ENCODE results near the gene CFAP210.

DNA sequence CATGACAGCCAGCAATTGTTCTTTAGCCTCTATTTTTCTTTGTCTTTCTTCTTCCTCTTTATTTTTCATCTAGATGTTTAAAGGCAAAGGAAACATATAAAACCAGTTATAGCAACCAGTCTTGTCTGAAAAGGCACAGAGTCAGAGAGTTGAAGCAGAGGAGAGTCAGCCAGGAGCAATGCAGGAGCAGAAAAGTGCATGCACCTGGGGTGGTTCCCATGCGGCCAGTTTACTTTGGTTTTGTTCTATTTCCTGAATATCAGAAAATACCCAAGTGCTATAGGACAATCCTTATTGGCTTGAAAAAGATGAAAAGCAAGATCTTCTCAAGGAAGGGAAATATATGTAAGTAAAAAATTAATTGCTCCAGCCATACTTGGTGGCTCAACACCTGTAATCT lies 44.9 kb downstream of the CFAP210 start:
- TF ChIP-seq POLR2A (IDR thresholded peaks at IDR 0.05; ENCODE audit: low read depth), result no peak
- TF ChIP-seq, protein P1, sequence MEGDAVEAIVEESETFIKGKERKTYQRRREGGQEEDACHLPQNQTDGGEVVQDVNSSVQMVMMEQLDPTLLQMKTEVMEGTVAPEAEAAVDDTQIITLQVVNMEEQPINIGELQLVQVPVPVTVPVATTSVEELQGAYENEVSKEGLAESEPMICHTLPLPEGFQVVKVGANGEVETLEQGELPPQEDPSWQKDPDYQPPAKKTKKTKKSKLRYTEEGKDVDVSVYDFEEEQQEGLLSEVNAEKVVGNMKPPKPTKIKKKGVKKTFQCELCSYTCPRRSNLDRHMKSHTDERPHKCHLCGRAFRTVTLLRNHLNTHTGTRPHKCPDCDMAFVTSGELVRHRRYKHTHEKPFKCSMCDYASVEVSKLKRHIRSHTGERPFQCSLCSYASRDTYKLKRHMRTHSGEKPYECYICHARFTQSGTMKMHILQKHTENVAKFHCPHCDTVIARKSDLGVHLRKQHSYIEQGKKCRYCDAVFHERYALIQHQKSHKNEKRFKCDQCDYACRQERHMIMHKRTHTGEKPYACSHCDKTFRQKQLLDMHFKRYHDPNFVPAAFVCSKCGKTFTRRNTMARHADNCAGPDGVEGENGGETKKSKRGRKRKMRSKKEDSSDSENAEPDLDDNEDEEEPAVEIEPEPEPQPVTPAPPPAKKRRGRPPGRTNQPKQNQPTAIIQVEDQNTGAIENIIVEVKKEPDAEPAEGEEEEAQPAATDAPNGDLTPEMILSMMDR (IDR thresholded peaks at IDR 0.05), result no peak

All from esophagus muscularis mucosa (tissue), 3 donors.